ENCODE measurements around the gene HDHD2.

The HDHD2 gene

GRCh38 chr18:47149457-47150028 is 757 bp downstream of the HDHD2 start:
- in situ Hi-C loops (cut with HindIII; ENCODE audit: low sequenced_read_pairs) = no loop called here
- H3K4me3 ChIP-seq (ENCODE audit: low read depth, low read length) = peak overlapping the region; percentile 80
- TF ChIP-seq, protein P1, sequence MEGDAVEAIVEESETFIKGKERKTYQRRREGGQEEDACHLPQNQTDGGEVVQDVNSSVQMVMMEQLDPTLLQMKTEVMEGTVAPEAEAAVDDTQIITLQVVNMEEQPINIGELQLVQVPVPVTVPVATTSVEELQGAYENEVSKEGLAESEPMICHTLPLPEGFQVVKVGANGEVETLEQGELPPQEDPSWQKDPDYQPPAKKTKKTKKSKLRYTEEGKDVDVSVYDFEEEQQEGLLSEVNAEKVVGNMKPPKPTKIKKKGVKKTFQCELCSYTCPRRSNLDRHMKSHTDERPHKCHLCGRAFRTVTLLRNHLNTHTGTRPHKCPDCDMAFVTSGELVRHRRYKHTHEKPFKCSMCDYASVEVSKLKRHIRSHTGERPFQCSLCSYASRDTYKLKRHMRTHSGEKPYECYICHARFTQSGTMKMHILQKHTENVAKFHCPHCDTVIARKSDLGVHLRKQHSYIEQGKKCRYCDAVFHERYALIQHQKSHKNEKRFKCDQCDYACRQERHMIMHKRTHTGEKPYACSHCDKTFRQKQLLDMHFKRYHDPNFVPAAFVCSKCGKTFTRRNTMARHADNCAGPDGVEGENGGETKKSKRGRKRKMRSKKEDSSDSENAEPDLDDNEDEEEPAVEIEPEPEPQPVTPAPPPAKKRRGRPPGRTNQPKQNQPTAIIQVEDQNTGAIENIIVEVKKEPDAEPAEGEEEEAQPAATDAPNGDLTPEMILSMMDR (IDR thresholded peaks at IDR 0.05; ENCODE audit: low read depth, low read length) = no peak
- DNase-seq (ENCODE audit: low read depth, low spot score) = no peak

DNA sequence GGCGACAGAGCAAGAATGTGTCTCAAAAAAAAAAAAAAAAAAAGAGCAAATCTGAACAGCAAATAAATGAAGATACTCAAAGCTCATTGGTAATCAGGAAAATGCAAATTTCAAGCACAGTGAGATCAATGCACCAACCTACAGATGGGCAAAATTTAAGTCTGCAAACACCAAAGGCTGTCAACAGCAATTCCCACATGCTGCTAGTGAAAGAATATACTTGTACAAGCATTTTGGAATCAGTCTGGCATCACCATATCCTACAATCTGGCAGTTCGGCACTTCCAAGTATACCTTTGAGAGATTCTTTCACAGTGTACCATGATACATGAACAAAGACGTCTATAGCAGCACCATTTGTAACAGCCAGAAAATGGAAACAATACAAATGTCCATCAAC is 4.1 kb downstream of the HDHD2 start:
- TF ChIP-seq, protein P1 (IDR thresholded peaks at IDR 0.05; ENCODE audit: low read depth, low read length) = no peak
- H3K4me3 ChIP-seq (ENCODE audit: low read depth, low read length) = no peak overlapping the region
- DNase-seq (ENCODE audit: low read depth, low spot score) = no peak
- in situ Hi-C loops (cut with HindIII; ENCODE audit: low sequenced_read_pairs) = no loop called here

- TF ChIP-seq, protein P1 (IDR thresholded peaks at IDR 0.05; ENCODE audit: low read depth, low read length) = no peak
- in situ Hi-C loops (cut with HindIII; ENCODE audit: low sequenced_read_pairs) = no loop called here
- DNase-seq (ENCODE audit: low read depth, low spot score) = no peak
- H3K4me3 ChIP-seq (ENCODE audit: low read depth, low read length) = no peak overlapping the region
These were observed 6.3 kb downstream of the HDHD2 start for GRCh38 chr18:47143899-47144485.

DNA sequence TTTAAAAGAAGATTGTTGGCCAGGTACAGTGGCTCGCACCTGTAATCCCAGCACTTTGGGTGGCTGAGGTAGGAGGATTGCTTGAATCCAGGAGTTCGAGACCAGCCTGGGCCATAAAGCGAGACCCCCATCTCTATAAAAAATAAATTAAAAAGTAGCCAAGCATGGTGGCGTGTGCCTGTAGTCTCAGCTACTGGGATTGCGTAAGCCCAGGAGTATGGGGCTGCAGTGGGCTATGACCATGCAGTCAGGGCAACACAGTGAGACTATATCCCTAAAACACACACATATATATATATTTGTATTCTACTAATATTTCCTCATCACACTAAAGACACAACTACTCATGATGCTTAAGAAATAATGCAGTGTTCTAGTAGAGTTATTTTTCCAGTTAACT is 7.1 kb downstream of the HDHD2 start:
- TF ChIP-seq, protein P1 (IDR thresholded peaks at IDR 0.05; ENCODE audit: low read depth, low read length) = no peak

GRCh38 chr18:47141289-47141688 is 9.0 kb downstream of the HDHD2 start:
- no peak for DNase-seq (ENCODE audit: low read depth, low spot score)
- H3K4me3 ChIP-seq (ENCODE audit: low read depth, low read length) = no peak overlapping the region
- in situ Hi-C loops (cut with HindIII; ENCODE audit: low sequenced_read_pairs) = no loop called here
- TF ChIP-seq, protein P1 (IDR thresholded peaks at IDR 0.05; ENCODE audit: low read depth, low read length) = no peak

More for the DNA sequence above, 7.1 kb downstream of the HDHD2 start:
- DNase-seq (ENCODE audit: low read depth, low spot score) = no peak
- in situ Hi-C loops (cut with HindIII; ENCODE audit: low sequenced_read_pairs) = no loop called here
- H3K4me3 ChIP-seq (ENCODE audit: low read depth, low read length) = no peak overlapping the region

DNA sequence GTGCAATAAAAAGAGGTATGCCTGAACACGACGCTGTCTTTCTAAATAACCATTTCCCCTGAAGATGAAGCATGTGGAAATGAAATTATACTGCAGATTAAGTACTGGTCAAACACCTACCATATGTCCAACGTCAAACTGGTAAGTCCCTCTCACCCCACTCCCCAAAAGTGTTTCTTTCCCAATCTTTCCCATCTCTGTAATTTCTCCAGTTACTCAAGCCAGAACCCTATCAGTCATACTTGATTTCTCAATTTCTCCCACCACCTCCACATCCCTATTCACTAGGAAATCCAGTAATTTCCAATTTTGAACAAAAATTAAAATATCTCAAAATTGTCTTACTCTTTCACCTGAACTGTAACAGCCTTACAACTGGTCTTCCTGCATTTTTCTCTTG is 29.2 kb downstream of the HDHD2 start:
- in situ Hi-C loops (cut with HindIII; ENCODE audit: low sequenced_read_pairs) = no loop called here
- TF ChIP-seq, protein P1 (IDR thresholded peaks at IDR 0.05; ENCODE audit: low read depth, low read length) = no peak
- DNase-seq (ENCODE audit: low read depth, low spot score) = no peak
- H3K4me3 ChIP-seq (ENCODE audit: low read depth, low read length) = no peak overlapping the region
